HepG2 (cell line): ENCODE measurements around the gene SLIT3. TPM values are rescaled to one million over a fixed set of nuclear protein-coding genes. Genes with fewer than 3 reads are reported as not detected.

Experiments
- ATAC-seq: fragments of 200-7000 bp; cut with Tn5 transposase; 3 replicates; pipeline ENCODE4 v1.9.1; 2020; ENCODE audit warnings: mild to moderate bottlenecking, moderate library complexity
- BruUV-seq: library from RNA; stranded (reverse); fragments of 400-500 nt; replicated peaks from 2 replicates; lab custom pipeline; 2021; lab: Mats Ljungman, UMichigan
- CTCF ChIA-PET: fragments of 300-600 bp; formaldehyde crosslinking; extraction: SDS; loops from one replicate; lab custom pipeline; 2021; ENCODE audit warnings: low total read pairs, inconsistent platforms, low intra/inter-chr PET ratio; lab: Yijun Ruan, JAX
- POLR2A ChIA-PET: fragments of 350-600 bp; sonication (Branson Sonifier 250); formaldehyde crosslinking; loops from one replicate; lab custom pipeline; 2020; ENCODE audit warnings: antibody characterized with exemption, inconsistent platforms; lab: Yijun Ruan, JAX
- DNase-seq: peaks from one replicate; pipeline ENCODE4 v3.0.0-alpha.2; 2015; ENCODE audit warnings: low spot score
- FAIRE-seq: peaks from 3 replicates; lab custom pipeline; 2011; peaks lifted over from hg19 to GRCh38; lab: Jason Lieb, UNC
- H2AFZ ChIP-seq: one replicate; pipeline ENCODE4 v1.6.1; 2011; ENCODE audit warnings: low read length, inconsistent platforms
- H3K27ac ChIP-seq: fragments of 300-600 bp; 3 replicates; pipeline ENCODE4 v1.8.0; 2011; ENCODE audit warnings: mixed run types, mild to moderate bottlenecking, mixed read lengths, low read length, inconsistent platforms; ENCODE audit not compliant: insufficient read depth; ENCODE audit errors: extremely low read length
- H3K27me3 ChIP-seq, 2 experiments: fragments of 200-600 bp in 1 of 2; 2 replicates in 1 of 2; 3 replicates in 1 of 2; pipeline versions ENCODE4 v1.6.0 to v1.8.0; 2011; ENCODE audit warnings: low read length in 2 of 2, mild to moderate bottlenecking in 2 of 2, moderate library complexity in 2 of 2, inconsistent platforms in 1 of 2; ENCODE audit not compliant: insufficient read depth in 2 of 2, control insufficient read depth in 1 of 2
- H3K36me3 ChIP-seq, 2 experiments: fragments of 200-600 bp in 1 of 2; replicated peaks in 1 of 2; 2 replicates in 1 of 2; 3 replicates in 1 of 2; pipeline versions ENCODE4 v1.5.1 to v1.8.0; 2011; ENCODE audit warnings: low read length in 2 of 2, inconsistent platforms in 1 of 2; ENCODE audit not compliant: insufficient read depth in 2 of 2, control insufficient read depth in 1 of 2
- H3K4me1 ChIP-seq: 2 replicates; pipeline ENCODE4 v1.5.1; 2012; ENCODE audit warnings: low read length, inconsistent platforms; ENCODE audit not compliant: insufficient read depth
- H3K4me2 ChIP-seq: 2 replicates; pipeline ENCODE4 v1.6.0; 2011; ENCODE audit warnings: low read depth, low read length, inconsistent platforms
- H3K4me3 ChIP-seq, 3 experiments: fragments of 200-600 bp in 1 of 3; sonication (generic), shearing (Covaris generic) in 1 of 3; replicated peaks in 1 of 3; 2 replicates each; pipeline ENCODE4 v1.5.1; 2011 to 2016; ENCODE audit warnings: low read length in 3 of 3, inconsistent platforms in 2 of 3, low read depth in 2 of 3, mild to moderate bottlenecking in 2 of 3, control low read depth in 1 of 3, mixed read lengths in 1 of 3; ENCODE audit not compliant: insufficient read depth in 1 of 3
- H3K79me2 ChIP-seq: one replicate; pipeline ENCODE4 v1.6.1; 2011; ENCODE audit warnings: low read length, inconsistent platforms; ENCODE audit not compliant: insufficient read depth
- H3K9ac ChIP-seq: 2 replicates; pipeline ENCODE4 v1.6.0; 2011; ENCODE audit warnings: mild to moderate bottlenecking, low read depth, low read length, inconsistent platforms; ENCODE audit not compliant: insufficient read depth
- H3K9me3 ChIP-seq: 2 replicates; pipeline ENCODE4 v1.5.1; 2012; ENCODE audit warnings: mild to moderate bottlenecking, low read length
- H4K20me1 ChIP-seq: 2 replicates; pipeline ENCODE4 v1.6.0; 2011; ENCODE audit warnings: inconsistent platforms, mild to moderate bottlenecking, low read length, moderate library complexity; ENCODE audit not compliant: insufficient read depth
- EP300 ChIP-seq, 3 experiments: sonication (generic) in 1 of 3; formaldehyde crosslinking in 1 of 3; IDR thresholded peaks; 2 replicates each; pipeline versions ENCODE4 v1.5.1 to v1.6.1; 2011 to 2020; ENCODE audit warnings: low read depth in 2 of 3, low read length in 2 of 3, borderline replicate concordance in 1 of 3, improper control_type of control experiment in 1 of 3, mild to moderate bottlenecking in 1 of 3, missing genetic modification reagents in 1 of 3, moderate library complexity in 1 of 3
- NFE2L2 ChIP-seq: fragments of 150-350 bp; IDR thresholded peaks from 2 replicates; pipeline ENCODE4 v1.6.1; 2014; ENCODE audit warnings: low read length
- POLR2AphosphoS5 ChIP-seq: IDR thresholded peaks from 2 replicates; pipeline ENCODE4 v1.6.1; 2012; ENCODE audit warnings: low read depth, low read length
- WGBS: methylation state at CpG from one replicate; pipeline ENCODE4 v1.1.6; 2017; ENCODE audit warnings: low lambda C conversion rate; 5-methylcytosine and 5-hydroxymethylcytosine counted together
- in situ Hi-C: cut with HindIII; loops from 2 replicates; pipeline ENCODE4 v1.10.0; 2017; ENCODE audit warnings: low pct_unique_long_range_greater_than_20kb; ENCODE audit not compliant: extremely low pct_ligation_motif_present
- intact Hi-C: fragments of 100-400 bp; cut with micrococcal nuclease; formaldehyde crosslinking; loops from one replicate; pipeline ENCODE4 v1.10.0; 2022; ENCODE audit not compliant: unreplicated experiment
- polyA plus RNA-seq, 8 experiments: library from polyadenylated mRNA; depleted of rRNA in 3 of 8; stranded (reverse) in 7 of 8; unstranded in 1 of 8; fragments of >200 nt; fragmentation: Illumina TruSeq in 4 of 8; extraction: Trizol in 4 of 8; gene quantifications; 2 replicates each; pipeline versions ENCODE4 v1.2.1 to v1.2.3, GENCODE V29; 2011 to 2016; ENCODE audit warnings: low read depth in 4 of 8, missing spikeins in 1 of 8, mixed read lengths in 1 of 8; ENCODE audit not compliant: insufficient read depth in 1 of 8
- total RNA-seq, 5 experiments: library from RNA; depleted of rRNA; stranded (reverse); fragments of >200 nt; fragmentation: Illumina TruSeq; extraction: Trizol; gene quantifications; 2 replicates each; pipeline ENCODE4 v1.2.3, GENCODE V29; 2016; ENCODE audit warnings: low read depth in 1 of 5
- TF ChIP-seq, protein P1 (sequence below): sonication (generic); formaldehyde crosslinking; IDR thresholded peaks from 2 replicates; pipeline ENCODE4 v1.9.0; 2021; ENCODE audit warnings: missing genetic modification reagents, borderline replicate concordance

SLIT3 gene
- total and polyA plus RNA-seq, 2 of the 13 experiments (the other 11 are each of a cell fraction or from before 2014, with no cell fraction given), result not detected

GRCh38 chr5:169099801-169100734 is 200.9 kb downstream of the SLIT3 start:
- no peak for FAIRE-seq
- no peak for ATAC-seq
- Histone ChIP-seq H3K9me3 (no peaks in the 10 kb centered on the region), H3K4me2 (no peak overlapping the region), H3K27me3 (peaks cover 0 to 2% of the 10 kb centered on the region in 2 experiments; a peak in 1 of 5 replicates), H3K27ac (no peak overlapping the region), H2AFZ (no peak overlapping the region), H3K4me3 (no peak overlapping the region), H3K9ac (no peak overlapping the region)
- BruUV-seq, result no TSS peak
- CTCF ChIA-PET, result no interaction called here
- in situ Hi-C loops, result no loop called here
- intact Hi-C loops, result no loop called here
- POLR2A ChIA-PET, result no interaction called here
- TF ChIP-seq, protein P1, sequence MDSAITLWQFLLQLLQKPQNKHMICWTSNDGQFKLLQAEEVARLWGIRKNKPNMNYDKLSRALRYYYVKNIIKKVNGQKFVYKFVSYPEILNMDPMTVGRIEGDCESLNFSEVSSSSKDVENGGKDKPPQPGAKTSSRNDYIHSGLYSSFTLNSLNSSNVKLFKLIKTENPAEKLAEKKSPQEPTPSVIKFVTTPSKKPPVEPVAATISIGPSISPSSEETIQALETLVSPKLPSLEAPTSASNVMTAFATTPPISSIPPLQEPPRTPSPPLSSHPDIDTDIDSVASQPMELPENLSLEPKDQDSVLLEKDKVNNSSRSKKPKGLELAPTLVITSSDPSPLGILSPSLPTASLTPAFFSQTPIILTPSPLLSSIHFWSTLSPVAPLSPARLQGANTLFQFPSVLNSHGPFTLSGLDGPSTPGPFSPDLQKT (CRISPR knock-in tag), result no peak
- TF ChIP-seq POLR2AphosphoS5 (no peak), NFE2L2 (peak; percentile 41; the same call in 1 of the 2 replicates), EP300 (IDR thresholded peaks at IDR 0.05; ENCODE audit: low read depth in 2 of 2, low read length in 2 of 2) (no peak), EP300 (CRISPR knock-in tag; IDR thresholded peaks at IDR 0.05; ENCODE audit: borderline replicate concordance) (no peak)
- TF ChIP-seq, all 625 proteins: peak for 1
- Histone ChIP-seq H3K4me1 (no peaks in the 10 kb centered on the region), H4K20me1 (no peaks in the 10 kb centered on the region), H3K79me2 (no peaks in the 10 kb centered on the region), H3K36me3 (no peaks in the 10 kb centered on the region)
- 6% methylated on average over 10 of the region's 10 CpGs for WGBS
- no peak for DNase-seq
